Measurements from ENCODE around the gene SP110.
A peak's percentile ranks its signal among the peaks of the same experiment; 100 is the strongest.

The SP110 gene

GRCh38 chr2:230170532-230170931 is 49.3 kb downstream of the SP110 start:
- peak; percentile 51 for DNase-seq (ENCODE audit: low spot score)

GRCh38 chr2:230166557-230167170 is 53.1 kb downstream of the SP110 start:
- no peak for DNase-seq (ENCODE audit: low spot score)

GRCh38 chr2:230164139-230164538 is 55.6 kb downstream of the SP110 start:
- DNase-seq (ENCODE audit: low spot score) = no peak

GRCh38 chr2:230162981-230163380 is 56.8 kb downstream of the SP110 start:
- no peak for DNase-seq (ENCODE audit: low spot score)

GRCh38 chr2:230161184-230161583 is 58.6 kb downstream of the SP110 start:
- no peak for DNase-seq (ENCODE audit: low spot score)

- peak; percentile 39 for DNase-seq (ENCODE audit: low spot score)
Observed at GRCh38 chr2:230160112-230160660, 59.6 kb downstream of the SP110 start.

- DNase-seq (ENCODE audit: low spot score) = no peak
Observed at GRCh38 chr2:230158468-230158867, 61.3 kb downstream of the SP110 start.

- no peak for DNase-seq (ENCODE audit: low spot score)
Observed at GRCh38 chr2:230156782-230157699, 62.7 kb downstream of the SP110 start.

GRCh38 chr2:230155359-230155758 is 64.4 kb downstream of the SP110 start:
- no peak for DNase-seq (ENCODE audit: low spot score)

- no peak for DNase-seq (ENCODE audit: low spot score)
Observed at GRCh38 chr2:230153390-230153976, 66.3 kb downstream of the SP110 start.

GRCh38 chr2:230152334-230152733 is 67.5 kb downstream of the SP110 start:
- no peak for DNase-seq (ENCODE audit: low spot score)

- no peak for DNase-seq (ENCODE audit: low spot score)
Observed at GRCh38 chr2:230144355-230144754, 75.4 kb downstream of the SP110 start.

- no peak for DNase-seq (ENCODE audit: low spot score)
Observed at GRCh38 chr2:230140667-230141066, 79.1 kb downstream of the SP110 start.

GRCh38 chr2:230137902-230138539 is 81.8 kb downstream of the SP110 start:
- DNase-seq (ENCODE audit: low spot score) = peak; percentile 56

- DNase-seq (ENCODE audit: low spot score) = no peak
Observed at GRCh38 chr2:230135130-230135525, 84.7 kb downstream of the SP110 start.

GRCh38 chr2:230134496-230135129 is 85.2 kb downstream of the SP110 start:
- peak; percentile 29 for DNase-seq (ENCODE audit: low spot score)

- no peak for DNase-seq (ENCODE audit: low spot score)
Observed at GRCh38 chr2:230131366-230131765, 88.4 kb downstream of the SP110 start.

GRCh38 chr2:230130668-230131364 is 89.0 kb downstream of the SP110 start:
- DNase-seq (ENCODE audit: low spot score) = peak; percentile 68

- no peak for DNase-seq (ENCODE audit: low spot score)
Observed at GRCh38 chr2:230129343-230129742, 90.4 kb downstream of the SP110 start.

- DNase-seq (ENCODE audit: low spot score) = no peak
Observed at GRCh38 chr2:230128623-230129342, 91.0 kb downstream of the SP110 start.

All from kidney capillary endothelial cell (primary cell).